H1 (cell line): ENCODE results near the gene SDR39U1. TPM values are rescaled to one million over a fixed set of nuclear protein-coding genes. Genes with fewer than 3 reads are reported as not detected.

Experiments used
- CTCF ChIA-PET: fragments of 300-600 bp; sonication (Branson Sonifier 250); formaldehyde crosslinking; loops from one replicate; lab custom pipeline; 2021; ENCODE audit not compliant: partially characterized antibody; lab: Charles Lee
- POLR2A ChIA-PET: fragments of 300-600 bp; sonication (Branson Sonifier 250); formaldehyde crosslinking; loops from one replicate; lab custom pipeline; 2021; ENCODE audit warnings: inconsistent platforms; ENCODE audit not compliant: partially characterized antibody; lab: Charles Lee
- DNase-seq, 2 experiments: peaks; one replicate each; pipeline versions ENCODE4 v3.0.0 to v3.0.0-alpha.2; 2010 to 2022; ENCODE audit warnings: low spot score in 2 of 2, low read depth in 1 of 2, mixed read lengths in 1 of 2
- FAIRE-seq: peaks from 2 replicates; lab custom pipeline; 2011; peaks lifted over from hg19 to GRCh38; lab: Jason Lieb, UNC
- H2AFZ ChIP-seq: 2 replicates; pipeline ENCODE4 v1.8.1; 2012; ENCODE audit warnings: low read length, inconsistent platforms
- H2AK5ac ChIP-seq: 2 replicates; pipeline ENCODE4 v1.6.1; 2013; ENCODE audit warnings: low read depth, low read length
- H2BK120ac ChIP-seq: replicated peaks from 2 replicates; pipeline ENCODE3; 2013; ENCODE audit warnings: low read depth, low read length, inconsistent platforms
- H2BK12ac ChIP-seq: 2 replicates; pipeline ENCODE4 v1.6.1; 2013; ENCODE audit warnings: low read depth, low read length
- H2BK15ac ChIP-seq: 2 replicates; pipeline ENCODE4 v1.6.1; 2013; ENCODE audit warnings: low read length
- H2BK20ac ChIP-seq: 2 replicates; pipeline ENCODE4 v1.6.1; 2013; ENCODE audit warnings: low read length
- H2BK5ac ChIP-seq: 2 replicates; pipeline ENCODE4 v1.6.1; 2013; ENCODE audit warnings: low read depth, low read length
- H3K14ac ChIP-seq: 2 replicates; pipeline ENCODE4 v1.6.1; 2013; ENCODE audit warnings: inconsistent platforms; ENCODE audit not compliant: insufficient read length
- H3K18ac ChIP-seq: 2 replicates; pipeline ENCODE4 v1.6.1; 2013; ENCODE audit warnings: low read length; ENCODE audit errors: extremely low read depth
- H3K23ac ChIP-seq: 2 replicates; pipeline ENCODE4 v1.6.1; 2013; ENCODE audit warnings: inconsistent platforms; ENCODE audit not compliant: insufficient read length
- H3K23me2 ChIP-seq: 2 replicates; pipeline ENCODE4 v1.6.1; 2013; ENCODE audit warnings: low read depth, low read length
- H3K27ac ChIP-seq: 2 replicates; pipeline ENCODE4 v1.6.1; 2011; ENCODE audit warnings: low read depth, low read length, inconsistent platforms
- H3K27me3 ChIP-seq, 4 experiments: replicated peaks in 1 of 4; 1 replicate in 1 of 4; 2 replicates in 3 of 4; pipeline versions ENCODE4 v1.6.1 to v1.8.1; 2011 to 2013; ENCODE audit warnings: low read length in 3 of 4, mild to moderate bottlenecking in 3 of 4, inconsistent platforms in 2 of 4, mixed read lengths in 2 of 4, moderate library complexity in 1 of 4; ENCODE audit not compliant: control insufficient read depth in 3 of 4, insufficient read depth in 3 of 4; ENCODE audit errors: extremely low read depth in 1 of 4
- H3K36me3 ChIP-seq, 4 experiments: 2 replicates each; pipeline versions ENCODE4 v1.6.1 to v1.8.1; 2011 to 2013; ENCODE audit warnings: mild to moderate bottlenecking in 4 of 4, low read length in 3 of 4, moderate library complexity in 2 of 4, control low read depth in 1 of 4, inconsistent platforms in 1 of 4; ENCODE audit not compliant: insufficient read depth in 4 of 4, control insufficient read depth in 2 of 4
- H3K4ac ChIP-seq: replicated peaks from 2 replicates; pipeline ENCODE3; 2013; ENCODE audit warnings: low read length, low read depth, mixed read lengths, inconsistent platforms; ENCODE audit not compliant: insufficient read length
- H3K4me1 ChIP-seq, 4 experiments: replicated peaks in 1 of 4; 1 replicate in 1 of 4; 2 replicates in 3 of 4; pipeline versions ENCODE4 v1.6.1 to v1.8.1; 2011 to 2013; ENCODE audit warnings: low read length in 3 of 4, inconsistent platforms in 2 of 4, mixed read lengths in 1 of 4; ENCODE audit not compliant: insufficient read depth in 4 of 4, control insufficient read depth in 3 of 4
- H3K4me2 ChIP-seq, 2 experiments: 2 replicates each; pipeline versions ENCODE4 v1.6.1 to v1.8.1; 2011 to 2013; ENCODE audit warnings: low read depth in 2 of 2, low read length in 2 of 2, control low read depth in 1 of 2, inconsistent platforms in 1 of 2, mild to moderate bottlenecking in 1 of 2; ENCODE audit not compliant: insufficient read depth in 1 of 2
- H3K4me3 ChIP-seq, 4 experiments: fragments of 200-600, 300-600 bp in 1 of 4; sonication (generic), shearing (Covaris generic), sonication (Bioruptor Twin) in 1 of 4; 2 replicates each; pipeline versions ENCODE4 v1.5.1 to v1.8.1; 2011 to 2016; ENCODE audit warnings: low read length in 4 of 4, low read depth in 3 of 4, control low read depth in 2 of 4, inconsistent platforms in 2 of 4, mild to moderate bottlenecking in 2 of 4, mixed read lengths in 1 of 4, moderate library complexity in 1 of 4; ENCODE audit not compliant: insufficient read depth in 2 of 4; ENCODE audit errors: extremely low read depth in 1 of 4
- H3K56ac ChIP-seq: replicated peaks from 2 replicates; pipeline ENCODE3; 2013; ENCODE audit warnings: low read depth, mild to moderate bottlenecking, mixed read lengths, low read length, inconsistent platforms; ENCODE audit not compliant: insufficient read length
- H3K79me1 ChIP-seq: 2 replicates; pipeline ENCODE4 v1.6.1; 2013; ENCODE audit warnings: low read depth, low read length, control low read depth
- H3K79me2 ChIP-seq, 2 experiments: 2 replicates each; pipeline versions ENCODE4 v1.6.1 to v1.8.1; 2012 to 2013; ENCODE audit warnings: low read length in 2 of 2, mild to moderate bottlenecking in 2 of 2, inconsistent platforms in 1 of 2; ENCODE audit not compliant: insufficient read depth in 2 of 2, control insufficient read depth in 1 of 2
- H3K9ac ChIP-seq, 4 experiments: replicated peaks in 1 of 4; 1 replicate in 1 of 4; 2 replicates in 3 of 4; pipeline versions ENCODE4 v1.6.1 to v1.8.1; 2011 to 2013; ENCODE audit warnings: low read depth in 3 of 4, low read length in 3 of 4, control low read depth in 2 of 4, mild to moderate bottlenecking in 2 of 4, moderate library complexity in 2 of 4, inconsistent platforms in 1 of 4; ENCODE audit errors: extremely low read depth in 1 of 4
- H3K9me3 ChIP-seq, 2 experiments: 2 replicates each; pipeline versions ENCODE4 v1.6.1 to v1.8.1; 2012 to 2013; ENCODE audit warnings: mild to moderate bottlenecking in 2 of 2, moderate library complexity in 2 of 2, control low read depth in 1 of 2, inconsistent platforms in 1 of 2, low read depth in 1 of 2, low read length in 1 of 2, mixed read lengths in 1 of 2; ENCODE audit not compliant: insufficient read depth in 2 of 2
- H4K20me1 ChIP-seq, 2 experiments: replicated peaks in 1 of 2; 2 replicates each; pipeline versions ENCODE3 to v1.8.1; 2011 to 2013; ENCODE audit warnings: inconsistent platforms in 2 of 2, low read length in 2 of 2, mild to moderate bottlenecking in 1 of 2; ENCODE audit not compliant: insufficient read depth in 2 of 2, control insufficient read depth in 1 of 2
- H4K5ac ChIP-seq: 2 replicates; pipeline ENCODE4 v1.6.1; 2013; ENCODE audit warnings: low read length, low read depth, mixed read lengths, inconsistent platforms; ENCODE audit not compliant: insufficient read length
- H4K8ac ChIP-seq: 2 replicates; pipeline ENCODE4 v1.8.0; 2013; ENCODE audit warnings: mild to moderate bottlenecking, moderate library complexity, low read length, inconsistent platforms; ENCODE audit not compliant: insufficient read depth; ENCODE audit errors: extremely low read depth
- H4K91ac ChIP-seq: replicated peaks from 2 replicates; pipeline ENCODE3; 2013; ENCODE audit warnings: low read length, mixed read lengths, inconsistent platforms; ENCODE audit not compliant: insufficient read length
- ASH2L ChIP-seq: fragments of 200-600, 300-600 bp; sonication (generic); IDR thresholded peaks from one replicate; pipeline ENCODE4 v1.7.1; 2017; ENCODE audit warnings: low read length
- CEBPB ChIP-seq: IDR thresholded peaks from 2 replicates; pipeline ENCODE4 v1.6.1; 2012; ENCODE audit warnings: low read depth, low read length
- EGR1 ChIP-seq: IDR thresholded peaks from 2 replicates; pipeline ENCODE4 v1.6.1; 2011; ENCODE audit warnings: low read depth, low read length, borderline replicate concordance
- EP300 ChIP-seq, 2 experiments: IDR thresholded peaks; 1 replicate in 1 of 2; 2 replicates in 1 of 2; pipeline ENCODE4 v1.6.1; 2011 to 2012; ENCODE audit warnings: low read depth in 2 of 2, low read length in 2 of 2, mild to moderate bottlenecking in 2 of 2, borderline replicate concordance in 1 of 2, inconsistent platforms in 1 of 2, moderate library complexity in 1 of 2
- KDM1A ChIP-seq: fragments of 200-600, 300-600 bp; sonication (generic); IDR thresholded peaks from 2 replicates; pipeline ENCODE4 v1.7.1; 2016; ENCODE audit warnings: mild to moderate bottlenecking, low read length, borderline replicate concordance
- KDM5A ChIP-seq: fragments of 200-600 bp; IDR thresholded peaks from 2 replicates; pipeline ENCODE4 v1.7.1; 2012; ENCODE audit warnings: mild to moderate bottlenecking, low read length, inconsistent platforms, mixed read lengths
- RAD21 ChIP-seq, 2 experiments: IDR thresholded peaks in 1 of 2; conservative IDR thresholded peaks in 1 of 2; 2 replicates each; pipeline ENCODE4 v1.6.1; 2011; ENCODE audit warnings: low read depth in 2 of 2, low read length in 2 of 2, improper control_type of control experiment in 1 of 2, inconsistent platforms in 1 of 2, mild to moderate bottlenecking in 1 of 2, moderate library complexity in 1 of 2
- TCF12 ChIP-seq: IDR thresholded peaks from 2 replicates; pipeline ENCODE4 v1.6.1; 2011; ENCODE audit warnings: low read depth, mild to moderate bottlenecking, low read length
- WGBS, 2 experiments: shearing (Covaris generic) in 1 of 2; methylation state at CpG; one replicate each; pipeline versions ENCODE4 v1.1.6 to v1.1.7; 2013 to 2015; ENCODE audit warnings: low lambda C conversion rate in 2 of 2, mixed read lengths in 2 of 2, inconsistent platforms in 1 of 2, low coverage in 1 of 2, missing lambda C conversion rate in 1 of 2; ENCODE audit not compliant: insufficient replicate concordance in 2 of 2, insufficient coverage in 1 of 2, insufficient read length in 1 of 2; ENCODE audit errors: extremely low coverage in 1 of 2, missing lambda C conversion rate in 1 of 2; 5-methylcytosine and 5-hydroxymethylcytosine counted together
- polyA plus RNA-seq, 7 experiments: library from polyadenylated mRNA; depleted of rRNA in 3 of 7; stranded (reverse) in 5 of 7; unstranded in 2 of 7; fragments of >200 nt in 5 of 7; fragments of 200-250 nt in 2 of 7; gene quantifications; 1 replicate in 5 of 7; 2 replicates in 1 of 7; 4 replicates in 1 of 7; pipeline versions ENCODE4 v1.2.1 to v1.2.3, GENCODE V29; 2011 to 2013; ENCODE audit warnings: missing spikeins in 2 of 7, mixed read lengths in 2 of 7
- total RNA-seq: library from RNA; stranded (reverse); fragmentation: NEBNext Ultra II Directional; extraction: Animal tissue kit (Norgen Biotek cat#: 25700); gene quantifications from 2 replicates; pipeline ENCODE4 v1.2.1, GENCODE V29; 2021
- TF ChIP-seq, protein P1 (sequence below), 3 experiments: IDR thresholded peaks; 1 replicate in 2 of 3; 2 replicates in 1 of 3; pipeline versions ENCODE4 v1.5.1 to v1.6.1; 2011; ENCODE audit warnings: low read length in 3 of 3, mild to moderate bottlenecking in 3 of 3, inconsistent platforms in 2 of 3, low read depth in 1 of 3, moderate library complexity in 1 of 3; ENCODE audit not compliant: insufficient read depth in 1 of 3; ENCODE audit errors: control extremely low read depth in 1 of 3

The SDR39U1 gene
- total and polyA plus RNA-seq, 2 of the 8 experiments (the other 6 are each of a cell fraction or from before 2014, with no cell fraction given) = 46.7 to 98.8 TPM

DNA sequence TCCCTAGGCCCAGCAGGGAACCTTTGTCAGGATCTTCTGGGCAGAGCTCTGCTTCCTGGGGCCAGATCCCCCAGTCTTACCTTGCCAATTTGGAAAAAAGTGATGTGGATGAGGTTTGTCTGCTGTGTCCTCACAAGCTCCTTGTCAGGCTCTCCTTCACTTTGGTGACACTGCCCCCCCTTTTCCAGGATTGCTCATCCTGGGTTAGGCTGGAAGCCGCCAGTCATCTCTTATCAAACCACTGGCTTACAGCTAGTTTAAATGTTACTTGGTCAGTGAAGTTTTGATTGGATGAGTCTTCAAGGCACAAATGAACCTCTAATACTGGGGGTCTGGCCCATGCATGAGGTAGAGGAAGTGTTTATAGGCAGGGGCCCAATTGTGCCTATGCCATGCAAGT is 28.5 kb downstream of the SDR39U1 start:
- Histone ChIP-seq H3K23ac (no peak overlapping the region), H4K91ac (no peak overlapping the region), H2BK15ac (no peak overlapping the region), H3K14ac (no peak overlapping the region), H3K56ac (no peak overlapping the region), H3K4me2 (no peak overlapping the region), H4K20me1 (no peaks in the 10 kb centered on the region), H3K4ac (no peak overlapping the region), H2BK12ac (no peak overlapping the region), H3K9ac (no peak overlapping the region), H2BK20ac (no peak overlapping the region), H4K8ac (no peak overlapping the region), H3K36me3 (peaks cover 4 to 11% (median 7%) of the 10 kb centered on the region in 4 experiments; a peak in 5 of 8 replicates), H3K4me1 (no peaks in the 10 kb centered on the region), H2AFZ (no peak overlapping the region), H4K5ac (no peak overlapping the region), H2BK120ac (no peak overlapping the region), H3K27me3 (peaks cover 0 to 5% (median 3%) of the 10 kb centered on the region in 4 experiments; a peak in 3 of 7 replicates), H2BK5ac (no peak overlapping the region), H3K18ac (no peak overlapping the region), H2AK5ac (no peak overlapping the region), H3K79me2 (no peaks in the 10 kb centered on the region), H3K4me3 (no peak overlapping the region), H3K9me3 (no peaks in the 10 kb centered on the region), H3K23me2 (no peaks in the 10 kb centered on the region), H3K79me1 (no peaks in the 10 kb centered on the region), H3K27ac (no peak overlapping the region)
- FAIRE-seq = no peak
- CTCF ChIA-PET = interaction anchor here (1.0 to 9.6 kb wide), 12 partner anchors 12 to 171 kb away, joined by 3 to 101 read pairs (median 20); partner anchors contain the start of genes CBLN3, KHNYN and NYNRIN
- POLR2A ChIA-PET = no interaction called here
- 100% methylated on average over 1 of the region's 1 CpG; no CpG with 5 or more reads in 1 of the 2 experiments for WGBS, 2 experiments
- TF ChIP-seq KDM5A = no peak
- TF ChIP-seq TCF12 = no peak
- no peak for TF ChIP-seq CEBPB
- TF ChIP-seq ASH2L = no peak
- TF ChIP-seq RAD21 (IDR thresholded peaks at IDR 0.05 in 1 of 2, conservative IDR thresholded peaks at IDR 0.05 in 1 of 2; ENCODE audit: low read depth in 2 of 2, low read length in 2 of 2) = no peak
- TF ChIP-seq, protein P1, sequence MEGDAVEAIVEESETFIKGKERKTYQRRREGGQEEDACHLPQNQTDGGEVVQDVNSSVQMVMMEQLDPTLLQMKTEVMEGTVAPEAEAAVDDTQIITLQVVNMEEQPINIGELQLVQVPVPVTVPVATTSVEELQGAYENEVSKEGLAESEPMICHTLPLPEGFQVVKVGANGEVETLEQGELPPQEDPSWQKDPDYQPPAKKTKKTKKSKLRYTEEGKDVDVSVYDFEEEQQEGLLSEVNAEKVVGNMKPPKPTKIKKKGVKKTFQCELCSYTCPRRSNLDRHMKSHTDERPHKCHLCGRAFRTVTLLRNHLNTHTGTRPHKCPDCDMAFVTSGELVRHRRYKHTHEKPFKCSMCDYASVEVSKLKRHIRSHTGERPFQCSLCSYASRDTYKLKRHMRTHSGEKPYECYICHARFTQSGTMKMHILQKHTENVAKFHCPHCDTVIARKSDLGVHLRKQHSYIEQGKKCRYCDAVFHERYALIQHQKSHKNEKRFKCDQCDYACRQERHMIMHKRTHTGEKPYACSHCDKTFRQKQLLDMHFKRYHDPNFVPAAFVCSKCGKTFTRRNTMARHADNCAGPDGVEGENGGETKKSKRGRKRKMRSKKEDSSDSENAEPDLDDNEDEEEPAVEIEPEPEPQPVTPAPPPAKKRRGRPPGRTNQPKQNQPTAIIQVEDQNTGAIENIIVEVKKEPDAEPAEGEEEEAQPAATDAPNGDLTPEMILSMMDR (IDR thresholded peaks at IDR 0.05; ENCODE audit: control extremely low read depth in 1 of 3, insufficient read depth in 1 of 3, low read depth in 1 of 3, low read length in 3 of 3) = no peak
- no peak for TF ChIP-seq KDM1A
- TF ChIP-seq EGR1 = no peak
- no peak for TF ChIP-seq EP300 (IDR thresholded peaks at IDR 0.05; ENCODE audit: borderline replicate concordance in 1 of 2, low read depth in 2 of 2, low read length in 2 of 2)
- no peak for DNase-seq
